Measurements from ENCODE around the gene TFAP2E.

TFAP2E gene

GRCh38 chr1:35590476-35591040, 17.4 kb downstream of the TFAP2E start:
- no peak for TF ChIP-seq CTCF (IDR thresholded peaks at IDR 0.05)

GRCh38 chr1:35591211-35591610, 18.1 kb downstream of the TFAP2E start:
- no peak for TF ChIP-seq CTCF (IDR thresholded peaks at IDR 0.05)

- no peak for TF ChIP-seq CTCF (IDR thresholded peaks at IDR 0.05)
Observed at GRCh38 chr1:35592991-35593769, 20.1 kb downstream of the TFAP2E start.

- TF ChIP-seq CTCF (IDR thresholded peaks at IDR 0.05), result no peak
Observed at GRCh38 chr1:35594005-35594760, 21.1 kb downstream of the TFAP2E start.

GRCh38 chr1:35595684-35596083, 22.6 kb downstream of the TFAP2E start:
- no peak for TF ChIP-seq CTCF (IDR thresholded peaks at IDR 0.05)

- no peak for TF ChIP-seq CTCF (IDR thresholded peaks at IDR 0.05)
Observed at GRCh38 chr1:35597870-35598269, 24.8 kb downstream of the TFAP2E start.

- TF ChIP-seq CTCF (IDR thresholded peaks at IDR 0.05), result no peak
Observed at GRCh38 chr1:35598895-35599294, 25.8 kb downstream of the TFAP2E start.
